ENCODE measurements around the gene NOL4.

Gene NOL4

GRCh38 chr18:34189656-34190435 lies 34.9 kb downstream of the NOL4 start:
- DNase-seq, result no peak
